BE2C (cell line): Measurements from ENCODE around the gene ARFRP1.

Source experiments
- DNase-seq: peaks from one replicate; pipeline ENCODE4 v3.0.0-alpha.2; 2020
- H3K27me3 ChIP-seq: fragments of 250-450 bp; sonication (Bioruptor Pico); 2 replicates; pipeline ENCODE4 v1.5.1; 2020; ENCODE audit warnings: mild to moderate bottlenecking
- H3K36me3 ChIP-seq: fragments of 250-450 bp; sonication (Bioruptor Pico); 2 replicates; pipeline ENCODE4 v1.5.1; 2020; ENCODE audit warnings: mild to moderate bottlenecking
- H3K4me1 ChIP-seq: fragments of 250-450 bp; sonication (Bioruptor Pico); 2 replicates; pipeline ENCODE4 v1.5.1; 2020
- H3K4me3 ChIP-seq: 2 replicates; pipeline ENCODE4 v1.5.1; 2011; ENCODE audit warnings: low read depth, low read length
- H3K9me3 ChIP-seq: fragments of 250-450 bp; sonication (Bioruptor Pico); 2 replicates; pipeline ENCODE4 v1.5.1; 2020
- TF ChIP-seq, protein P1 (sequence below): IDR thresholded peaks from 2 replicates; pipeline ENCODE4 v1.5.1; 2012; ENCODE audit warnings: mild to moderate bottlenecking, low read depth, low read length

ARFRP1 gene

DNA sequence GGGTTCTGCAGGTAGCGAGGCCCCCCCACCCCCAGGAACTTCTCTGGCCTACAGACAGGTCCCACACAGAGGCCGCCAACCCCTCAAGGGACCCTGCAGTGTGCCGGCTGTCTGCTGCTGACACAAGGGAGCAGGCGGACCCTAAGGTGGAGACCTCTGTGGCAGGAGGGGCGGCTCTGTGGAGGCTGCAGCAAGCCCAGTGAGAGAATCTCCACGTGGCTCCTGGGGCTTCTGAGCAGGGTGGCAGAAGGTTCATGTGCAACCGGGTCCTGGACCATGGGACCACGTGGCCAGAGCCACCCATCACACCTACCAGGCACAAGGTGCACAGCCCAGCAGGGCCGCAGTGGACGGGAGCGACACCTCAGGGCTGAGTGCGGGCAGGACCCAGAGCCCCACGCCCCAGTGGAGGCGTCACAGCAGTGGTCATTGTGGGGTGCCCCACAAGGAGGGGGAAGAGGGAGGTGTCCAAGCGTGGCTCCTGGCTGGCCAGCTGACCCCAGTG is 4.3 kb downstream of the ARFRP1 start:
- H3K36me3 ChIP-seq, result peaks cover 25% of the 10 kb centered on the region
- H3K27me3 ChIP-seq, result no peaks in the 10 kb centered on the region
- DNase-seq, result peak; percentile 10
- TF ChIP-seq, protein P1, sequence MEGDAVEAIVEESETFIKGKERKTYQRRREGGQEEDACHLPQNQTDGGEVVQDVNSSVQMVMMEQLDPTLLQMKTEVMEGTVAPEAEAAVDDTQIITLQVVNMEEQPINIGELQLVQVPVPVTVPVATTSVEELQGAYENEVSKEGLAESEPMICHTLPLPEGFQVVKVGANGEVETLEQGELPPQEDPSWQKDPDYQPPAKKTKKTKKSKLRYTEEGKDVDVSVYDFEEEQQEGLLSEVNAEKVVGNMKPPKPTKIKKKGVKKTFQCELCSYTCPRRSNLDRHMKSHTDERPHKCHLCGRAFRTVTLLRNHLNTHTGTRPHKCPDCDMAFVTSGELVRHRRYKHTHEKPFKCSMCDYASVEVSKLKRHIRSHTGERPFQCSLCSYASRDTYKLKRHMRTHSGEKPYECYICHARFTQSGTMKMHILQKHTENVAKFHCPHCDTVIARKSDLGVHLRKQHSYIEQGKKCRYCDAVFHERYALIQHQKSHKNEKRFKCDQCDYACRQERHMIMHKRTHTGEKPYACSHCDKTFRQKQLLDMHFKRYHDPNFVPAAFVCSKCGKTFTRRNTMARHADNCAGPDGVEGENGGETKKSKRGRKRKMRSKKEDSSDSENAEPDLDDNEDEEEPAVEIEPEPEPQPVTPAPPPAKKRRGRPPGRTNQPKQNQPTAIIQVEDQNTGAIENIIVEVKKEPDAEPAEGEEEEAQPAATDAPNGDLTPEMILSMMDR, result no peak
- no peaks in the 10 kb centered on the region for H3K9me3 ChIP-seq
- H3K4me3 ChIP-seq, result no peak overlapping the region
- peaks cover 24% of the 10 kb centered on the region for H3K4me1 ChIP-seq

DNA sequence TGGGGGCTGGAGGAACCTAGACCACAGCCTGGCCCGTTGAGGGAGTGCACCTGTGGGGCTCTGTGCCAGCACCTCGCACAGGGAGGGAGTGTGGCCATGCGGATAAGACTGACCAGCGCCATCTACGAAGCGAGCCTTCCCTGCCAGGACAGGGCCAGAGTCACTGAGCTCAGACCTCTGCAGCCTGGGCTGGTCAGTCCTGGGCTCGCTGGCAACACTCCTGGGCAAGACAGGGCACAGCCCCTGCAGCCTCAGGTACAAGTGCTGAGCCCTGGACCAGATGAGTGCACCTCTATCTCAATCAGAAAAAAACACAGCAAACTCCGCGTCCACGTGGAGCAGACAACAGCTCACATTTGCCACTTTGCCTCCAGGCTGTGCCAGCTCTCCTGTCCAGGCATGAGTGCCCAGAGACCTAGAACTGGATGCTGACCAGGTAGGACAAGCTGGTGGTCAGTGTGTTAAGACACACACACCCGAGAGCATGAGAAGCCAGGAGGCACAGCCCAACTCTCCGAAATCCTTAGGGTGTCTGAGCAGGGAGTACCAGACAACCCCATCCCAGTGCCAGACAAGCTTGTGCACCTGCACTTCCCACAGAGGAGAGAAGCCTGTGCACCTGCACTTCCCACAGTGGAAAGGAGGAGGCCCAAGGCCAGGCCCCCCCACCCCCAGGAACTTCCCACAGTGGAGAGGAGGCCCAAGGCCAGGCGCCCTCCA is 4.9 kb downstream of the ARFRP1 start:
- peaks cover 30% of the 10 kb centered on the region for H3K4me1 ChIP-seq
- peaks cover 25% of the 10 kb centered on the region for H3K36me3 ChIP-seq
- no peak overlapping the region for H3K4me3 ChIP-seq
- H3K9me3 ChIP-seq, result no peaks in the 10 kb centered on the region
- peak; percentile 17 for DNase-seq
- TF ChIP-seq, protein P1, result no peak
- H3K27me3 ChIP-seq, result no peaks in the 10 kb centered on the region

DNA sequence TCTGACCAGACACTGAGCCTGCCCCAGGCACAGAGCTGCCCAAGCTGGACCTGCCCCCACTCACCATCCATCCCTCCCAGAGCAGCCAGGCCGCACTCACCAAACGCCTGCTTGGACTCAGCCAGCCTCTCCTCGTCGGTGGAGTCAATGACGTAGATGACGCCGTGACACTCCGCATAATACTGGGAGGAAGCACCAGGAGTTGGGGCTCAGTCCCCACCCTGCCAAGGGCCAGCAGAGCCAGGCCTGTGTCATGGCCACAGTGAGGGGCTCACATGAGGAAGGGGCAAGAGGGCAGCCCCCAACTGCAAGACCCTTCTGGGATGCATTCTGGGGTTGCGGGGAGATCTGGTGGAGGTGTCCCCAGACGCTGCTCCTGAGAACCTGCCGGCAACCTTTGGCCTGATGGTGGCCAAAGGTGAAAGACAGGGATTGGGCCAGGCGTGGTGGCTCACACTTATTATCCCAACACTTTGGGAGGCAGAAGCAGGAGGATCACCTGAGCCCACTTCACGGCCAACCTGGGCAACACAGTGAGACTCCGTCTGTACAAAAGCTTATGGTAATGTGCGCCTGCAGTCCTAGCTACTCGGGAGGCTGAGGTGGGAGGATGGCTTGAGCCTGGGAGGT is 5.6 kb downstream of the ARFRP1 start:
- Histone ChIP-seq H3K4me1 (peaks cover 38% of the 10 kb centered on the region), H3K36me3 (peaks cover 25% of the 10 kb centered on the region), H3K9me3 (no peaks in the 10 kb centered on the region), H3K27me3 (no peaks in the 10 kb centered on the region), H3K4me3 (no peak overlapping the region)
- TF ChIP-seq, protein P1, result no peak
- peak; percentile 30 for DNase-seq

DNA sequence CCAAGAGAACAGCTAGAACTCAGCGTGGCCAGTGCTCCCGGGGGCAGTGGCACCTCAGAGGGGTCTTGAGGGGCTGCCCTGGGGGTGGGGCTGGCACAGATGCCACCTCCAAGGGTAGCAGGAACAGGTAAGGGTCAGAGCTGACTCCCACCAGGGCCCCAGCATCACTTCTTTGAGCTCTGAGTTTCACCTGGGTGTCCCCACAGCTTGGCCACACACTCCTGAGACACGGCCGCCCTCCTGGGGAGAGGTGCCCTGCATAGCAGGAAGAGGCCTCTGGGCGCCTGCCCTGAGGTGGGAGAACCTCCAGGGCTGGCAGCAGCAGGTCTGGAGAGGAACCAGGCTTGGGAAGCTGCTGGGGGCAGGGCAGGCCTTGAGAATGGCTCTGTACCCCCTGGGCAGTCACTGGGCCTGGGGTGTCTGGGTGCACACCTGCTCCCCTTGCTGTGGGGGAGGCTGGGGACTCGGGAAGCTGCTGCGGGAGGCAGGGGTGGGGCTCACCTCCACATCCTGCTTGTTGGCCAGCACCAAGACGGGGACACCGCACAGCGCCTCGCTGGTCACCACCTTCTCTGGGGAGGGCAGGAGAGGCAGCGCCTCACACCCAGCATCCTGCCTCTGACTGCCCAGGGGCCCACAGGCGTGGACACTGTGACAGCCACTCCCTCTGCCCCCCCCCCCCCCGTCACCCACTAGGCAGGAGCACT is 6.3 kb downstream of the ARFRP1 start:
- peaks cover 21% of the 10 kb centered on the region for H3K36me3 ChIP-seq

DNA sequence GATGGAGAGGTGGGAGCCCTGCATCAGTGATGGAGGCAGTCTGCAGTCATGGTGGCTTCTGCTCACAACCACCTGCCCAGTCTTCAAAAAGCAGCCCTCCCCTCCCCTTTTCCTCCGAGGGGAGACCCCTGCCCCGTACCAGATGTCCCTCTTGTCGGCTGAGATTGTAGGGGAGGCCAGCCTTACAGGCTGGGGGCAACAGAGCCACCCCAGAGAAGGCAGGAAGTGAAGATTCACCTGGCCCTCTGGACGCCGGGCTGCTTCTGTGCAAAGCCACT is 6.8 kb downstream of the ARFRP1 start:
- no peaks in the 10 kb centered on the region for H3K27me3 ChIP-seq
- H3K9me3 ChIP-seq, result no peaks in the 10 kb centered on the region
- no peak for DNase-seq
- H3K36me3 ChIP-seq, result peaks cover 16% of the 10 kb centered on the region
- TF ChIP-seq, protein P1, result no peak
- peaks cover 44% of the 10 kb centered on the region for H3K4me1 ChIP-seq
- H3K4me3 ChIP-seq, result no peak overlapping the region

More for the DNA sequence above, 6.3 kb downstream of the ARFRP1 start:
- H3K27me3 ChIP-seq, result no peaks in the 10 kb centered on the region
- H3K9me3 ChIP-seq, result no peaks in the 10 kb centered on the region
- peaks cover 43% of the 10 kb centered on the region for H3K4me1 ChIP-seq
- H3K4me3 ChIP-seq, result no peak overlapping the region
- peak; percentile 22 for DNase-seq
- TF ChIP-seq, protein P1, result no peak
